Activated T-helper 2 cell treated with anti-CD3 and anti-CD28 coated beads, Interferon-gamma antibody, Interleukin-2, Interleukin-4, amounts not matched to agents 10 μg/mL and 5 μg/mL and 100 μg/mL, durations not matched to agents 14 hours and 24 hours and 36 hours (primary cell): ENCODE results near the gene PITX1. TPM values are rescaled to one million over a fixed set of nuclear protein-coding genes. Genes with fewer than 3 reads are reported as not detected.

ENCODE experiments used
- DNase-seq: peaks from one replicate; pipeline ENCODE4 v3.0.0; 2021; ENCODE audit warnings: low spot score
- H3K27ac Mint-ChIP-seq: one replicate; pipeline ENCODE4 v1.8.0; 2021; ENCODE audit warnings: mixed read lengths
- H3K27me3 Mint-ChIP-seq: one replicate; pipeline ENCODE4 v1.8.0; 2021; ENCODE audit warnings: low read depth, mixed read lengths
- H3K36me3 Mint-ChIP-seq: one replicate; pipeline ENCODE4 v1.8.0; 2021; ENCODE audit warnings: low read depth, mixed read lengths
- H3K4me1 Mint-ChIP-seq: one replicate; pipeline ENCODE4 v1.8.0; 2021; ENCODE audit warnings: low read depth, mixed read lengths
- H3K4me3 Mint-ChIP-seq: one replicate; pipeline ENCODE4 v1.8.0; 2021; ENCODE audit warnings: low read depth, mild to moderate bottlenecking, moderate library complexity, mixed read lengths
- H3K9me3 Mint-ChIP-seq: one replicate; pipeline ENCODE4 v1.8.0; 2021; ENCODE audit warnings: mixed read lengths
- intact Hi-C: fragments of 100-400 bp; cut with micrococcal nuclease; formaldehyde crosslinking; loops from one replicate; pipeline ENCODE4 v1.15.1; 2023
- total RNA-seq: library from RNA; stranded (reverse); gene quantifications from 2 replicates; pipeline ENCODE4 v1.2.3, GENCODE V29; 2022

The PITX1 gene
- total RNA-seq, 1 donor from 2014 or later = 0.46 TPM

DNA sequence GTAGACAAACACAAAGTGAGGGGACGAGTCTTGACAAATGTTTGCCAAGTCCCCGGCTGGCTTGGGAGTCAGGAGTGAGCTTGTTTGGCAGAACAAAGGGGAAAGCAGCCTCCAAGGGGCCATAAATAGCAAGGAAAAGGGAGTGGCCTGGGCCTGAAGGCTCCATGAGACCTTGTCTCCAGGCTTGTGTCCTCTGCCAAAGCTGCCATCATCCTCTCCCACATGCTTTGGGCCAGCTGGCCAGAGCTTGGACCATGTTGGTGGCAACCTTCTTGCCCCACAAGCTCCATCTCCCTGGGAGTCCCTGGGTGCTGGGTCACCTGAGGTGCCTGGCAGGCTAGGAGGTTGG, 13.3 kb upstream of the PITX1 start:
- intact Hi-C loops = no loop called here
- Mint-ChIP-seq H3K4me1 (no peaks in the 10 kb centered on the region), H3K27ac (no peak overlapping the region), H3K9me3 (no peaks in the 10 kb centered on the region), H3K4me3 (no peak overlapping the region), H3K36me3 (no peaks in the 10 kb centered on the region), H3K27me3 (peaks cover 74% of the 10 kb centered on the region)
- no peak for DNase-seq

DNA sequence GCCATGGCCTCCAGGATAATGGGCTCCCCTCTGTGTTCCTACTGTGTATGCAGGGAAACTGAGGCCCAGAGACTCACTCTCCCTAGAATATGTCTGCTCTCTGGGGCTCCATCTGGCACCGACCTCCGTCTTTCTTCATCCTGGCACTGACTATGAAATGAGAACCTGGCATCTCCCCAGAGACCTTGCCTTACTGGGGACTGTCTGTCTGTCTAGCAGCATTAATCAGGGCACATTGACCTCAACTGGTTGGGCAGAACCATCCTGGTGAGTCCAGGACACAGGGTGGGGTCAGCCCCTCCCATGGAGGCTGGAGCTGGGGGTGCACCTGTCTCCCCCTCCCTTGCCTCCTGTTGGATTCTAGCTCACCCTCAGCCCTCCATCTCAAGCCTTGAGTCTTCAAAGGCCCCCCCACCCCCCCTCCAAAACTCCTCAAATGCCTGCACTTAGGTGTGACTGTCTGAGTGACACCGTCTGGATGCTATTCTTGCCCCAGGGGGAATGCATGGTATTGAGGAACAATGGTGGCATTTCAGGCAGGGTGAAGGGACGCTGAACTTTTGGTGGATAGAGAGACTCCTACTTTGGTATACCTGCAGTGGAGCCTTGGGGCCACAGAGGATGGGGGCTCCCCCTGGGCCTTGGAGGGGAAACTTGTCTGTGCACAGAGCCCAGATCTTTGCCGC, 12.8 kb upstream of the PITX1 start:
- H3K27ac Mint-ChIP-seq = no peak overlapping the region
- no peaks in the 10 kb centered on the region for H3K9me3 Mint-ChIP-seq
- no peak overlapping the region for H3K4me3 Mint-ChIP-seq
- no peaks in the 10 kb centered on the region for H3K36me3 Mint-ChIP-seq
- intact Hi-C loops = no loop called here
- H3K27me3 Mint-ChIP-seq = peaks cover 74% of the 10 kb centered on the region
- DNase-seq = no peak
- no peaks in the 10 kb centered on the region for H3K4me1 Mint-ChIP-seq

DNA sequence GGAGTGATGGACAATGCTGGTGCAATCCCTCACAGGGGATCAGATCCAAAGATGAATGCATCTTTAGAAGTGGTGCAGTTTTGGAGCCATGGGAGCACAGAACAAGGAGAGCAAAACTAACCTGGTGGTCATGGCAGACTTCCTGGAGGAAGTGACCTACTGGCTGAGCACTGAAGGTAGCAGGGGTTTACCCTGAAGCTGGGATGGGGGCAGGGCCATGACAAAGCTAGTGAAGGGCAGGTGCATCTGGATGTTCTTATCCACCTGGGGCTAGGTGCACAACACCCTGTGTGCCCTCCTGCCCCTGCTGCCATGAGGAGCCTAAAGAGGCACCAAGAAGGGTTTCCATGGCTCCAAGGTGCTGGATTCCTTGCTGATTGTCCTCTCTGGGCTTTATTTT, 11.5 kb upstream of the PITX1 start:
- no peak overlapping the region for H3K4me3 Mint-ChIP-seq
- H3K9me3 Mint-ChIP-seq = no peaks in the 10 kb centered on the region
- H3K36me3 Mint-ChIP-seq = no peaks in the 10 kb centered on the region
- no peaks in the 10 kb centered on the region for H3K4me1 Mint-ChIP-seq
- intact Hi-C loops = no loop called here
- H3K27me3 Mint-ChIP-seq = peaks cover 74% of the 10 kb centered on the region
- no peak for DNase-seq
- H3K27ac Mint-ChIP-seq = no peak overlapping the region

DNA sequence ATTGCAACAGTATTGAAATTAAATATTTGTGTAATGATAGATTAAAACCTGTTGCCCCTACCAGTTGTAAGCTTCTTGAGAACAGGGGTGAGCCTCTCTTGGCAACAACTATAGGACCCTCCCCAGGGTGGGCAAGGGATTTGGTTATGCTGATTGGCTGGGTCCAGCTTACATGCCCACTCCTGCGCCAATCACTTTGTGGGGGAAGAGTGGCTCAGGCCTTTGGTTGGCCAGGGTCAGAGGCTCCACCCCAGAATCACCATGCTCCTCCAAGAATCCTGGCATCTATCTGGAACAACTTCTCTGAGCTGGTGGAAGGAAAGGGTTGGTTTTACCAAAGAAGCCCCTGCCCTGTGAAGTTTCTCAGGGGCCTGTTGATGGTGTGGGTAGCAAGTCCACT, 8.6 kb upstream of the PITX1 start:
- no peak overlapping the region for H3K27ac Mint-ChIP-seq
- no peaks in the 10 kb centered on the region for H3K9me3 Mint-ChIP-seq
- intact Hi-C loops = loop anchor here (5.0 kb wide), 1 partner anchor 450 kb away; no protein-coding TSS in a partner anchor
- H3K4me1 Mint-ChIP-seq = no peaks in the 10 kb centered on the region
- no peaks in the 10 kb centered on the region for H3K36me3 Mint-ChIP-seq
- no peak for DNase-seq
- H3K4me3 Mint-ChIP-seq = no peak overlapping the region
- peaks cover 66% of the 10 kb centered on the region for H3K27me3 Mint-ChIP-seq

DNA sequence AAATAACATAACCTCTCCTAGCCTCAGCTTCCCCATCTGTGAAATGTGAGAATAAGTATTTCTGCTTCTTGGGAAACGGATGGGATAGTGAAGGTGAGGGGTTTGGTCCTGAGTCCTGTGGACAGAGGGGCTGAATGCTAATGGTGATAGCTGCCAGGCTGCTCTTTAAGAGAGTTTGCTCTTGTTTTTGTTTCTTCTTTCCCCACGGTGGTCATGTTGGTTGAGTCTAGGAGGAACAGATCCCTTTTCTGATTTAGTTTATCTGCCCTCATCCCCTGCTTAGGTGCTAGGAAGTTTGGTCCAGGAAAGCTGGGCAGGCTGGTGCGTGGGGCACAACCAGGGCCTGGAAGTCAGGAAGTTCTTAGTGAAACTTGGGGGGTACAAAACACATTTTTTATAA, 7.7 kb upstream of the PITX1 start:
- intact Hi-C loops = loop anchor here (2.0 to 5.0 kb wide), 2 partner anchors 15 to 451 kb away; no protein-coding TSS in a partner anchor
- Mint-ChIP-seq H3K27me3 (peaks cover 68% of the 10 kb centered on the region), H3K9me3 (no peaks in the 10 kb centered on the region), H3K27ac (no peak overlapping the region), H3K4me1 (no peaks in the 10 kb centered on the region), H3K4me3 (no peak overlapping the region), H3K36me3 (no peaks in the 10 kb centered on the region)
- DNase-seq = no peak

DNA sequence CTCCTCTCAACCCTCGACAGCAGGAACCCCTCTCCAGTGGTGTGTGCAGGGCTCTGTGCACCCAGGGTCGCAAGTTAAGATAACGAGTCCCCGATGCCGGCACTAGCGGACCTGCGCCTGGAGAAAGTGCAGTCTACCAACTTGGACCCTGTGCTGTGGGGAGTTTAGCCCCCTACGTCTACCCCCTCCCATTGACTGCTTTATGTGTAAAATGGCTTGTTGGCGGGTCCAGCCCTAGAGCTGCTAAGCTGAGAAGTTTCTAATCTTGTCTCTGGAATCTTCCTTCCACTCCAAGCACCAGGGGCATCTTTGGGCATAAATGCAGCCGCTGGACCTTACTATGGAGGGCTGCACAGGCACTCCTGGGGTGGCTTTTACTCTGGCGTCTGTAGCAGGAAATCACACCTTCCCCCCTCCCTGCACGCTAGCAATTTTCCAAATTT, 7.1 kb upstream of the PITX1 start:
- H3K4me1 Mint-ChIP-seq = no peaks in the 10 kb centered on the region
- H3K27ac Mint-ChIP-seq = no peak overlapping the region
- no peak for DNase-seq
- peaks cover 74% of the 10 kb centered on the region for H3K27me3 Mint-ChIP-seq
- intact Hi-C loops = loop anchor here (2.0 to 5.0 kb wide), 2 partner anchors 14 to 451 kb away; no protein-coding TSS in a partner anchor
- no peaks in the 10 kb centered on the region for H3K9me3 Mint-ChIP-seq
- no peak overlapping the region for H3K4me3 Mint-ChIP-seq
- H3K36me3 Mint-ChIP-seq = no peaks in the 10 kb centered on the region

DNA sequence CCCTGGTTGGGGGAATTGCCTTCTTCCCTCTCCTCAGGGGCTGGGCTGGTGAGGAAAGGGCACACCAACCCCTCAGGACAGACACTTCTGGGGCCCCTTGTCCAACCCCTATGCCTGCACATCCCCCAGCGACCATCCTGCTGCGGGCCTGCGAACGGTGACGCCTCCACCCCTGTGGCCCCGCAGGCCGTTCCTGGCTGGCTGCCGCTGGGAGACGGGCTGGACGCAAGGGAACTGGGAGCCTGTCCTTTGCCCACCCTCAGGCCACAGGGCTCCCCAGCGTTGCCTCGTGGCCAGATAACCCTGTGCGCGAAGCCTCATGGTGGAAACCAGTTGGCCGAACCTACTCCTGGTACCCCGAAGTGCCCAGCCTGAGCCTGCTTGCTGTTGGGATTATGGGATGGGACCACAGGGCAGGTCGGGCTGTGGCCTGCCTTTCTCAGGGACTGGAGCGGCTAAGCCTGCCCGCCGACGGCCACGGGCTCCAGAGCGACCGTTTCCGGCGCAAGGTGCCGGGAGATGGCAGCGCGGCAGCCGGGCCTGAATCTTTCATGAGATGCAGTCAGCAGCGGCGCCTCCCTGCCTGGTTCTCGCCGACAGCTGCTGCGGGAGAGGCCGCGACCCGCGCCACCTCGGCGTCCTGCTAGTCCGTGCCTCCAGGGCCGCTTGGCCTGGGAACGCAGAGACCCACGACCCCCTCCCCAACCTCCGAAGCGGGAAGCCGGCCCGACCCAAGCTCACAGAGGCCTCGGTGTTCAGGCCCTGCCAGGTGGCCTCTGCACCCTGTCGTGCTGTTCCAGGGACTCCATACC, 6.5 kb upstream of the PITX1 start:
- no peak for DNase-seq
- peaks cover 79% of the 10 kb centered on the region for H3K27me3 Mint-ChIP-seq
- intact Hi-C loops = loop anchor here (2.0 to 5.0 kb wide), 2 partner anchors 14 to 452 kb away; no protein-coding TSS in a partner anchor
- H3K36me3 Mint-ChIP-seq = no peaks in the 10 kb centered on the region
- H3K9me3 Mint-ChIP-seq = no peaks in the 10 kb centered on the region
- no peaks in the 10 kb centered on the region for H3K4me1 Mint-ChIP-seq
- H3K4me3 Mint-ChIP-seq = no peak overlapping the region
- no peak overlapping the region for H3K27ac Mint-ChIP-seq

DNA sequence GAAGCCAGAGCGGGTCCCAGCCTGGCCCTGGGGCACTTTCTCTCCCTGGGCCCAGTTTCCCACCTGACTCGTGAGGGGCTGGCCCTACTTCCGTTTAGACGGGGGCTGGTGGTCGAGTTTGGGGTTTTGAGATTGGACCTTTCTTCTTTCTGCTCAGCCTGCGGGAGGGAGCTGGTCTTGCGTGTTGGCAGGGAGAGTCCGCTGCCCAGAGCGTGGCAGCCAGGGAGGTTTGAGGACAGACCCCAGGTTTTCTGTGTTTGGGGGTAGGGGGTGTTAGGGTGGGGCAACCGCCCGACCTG, 6.0 kb upstream of the PITX1 start:
- DNase-seq = no peak
- H3K9me3 Mint-ChIP-seq = no peaks in the 10 kb centered on the region
- no peak overlapping the region for H3K4me3 Mint-ChIP-seq
- intact Hi-C loops = loop anchor here (2.0 to 5.0 kb wide), 2 partner anchors 13 to 452 kb away; no protein-coding TSS in a partner anchor
- H3K27ac Mint-ChIP-seq = no peak overlapping the region
- peaks cover 1% of the 10 kb centered on the region for H3K4me1 Mint-ChIP-seq
- no peaks in the 10 kb centered on the region for H3K36me3 Mint-ChIP-seq
- peaks cover 82% of the 10 kb centered on the region for H3K27me3 Mint-ChIP-seq

DNA sequence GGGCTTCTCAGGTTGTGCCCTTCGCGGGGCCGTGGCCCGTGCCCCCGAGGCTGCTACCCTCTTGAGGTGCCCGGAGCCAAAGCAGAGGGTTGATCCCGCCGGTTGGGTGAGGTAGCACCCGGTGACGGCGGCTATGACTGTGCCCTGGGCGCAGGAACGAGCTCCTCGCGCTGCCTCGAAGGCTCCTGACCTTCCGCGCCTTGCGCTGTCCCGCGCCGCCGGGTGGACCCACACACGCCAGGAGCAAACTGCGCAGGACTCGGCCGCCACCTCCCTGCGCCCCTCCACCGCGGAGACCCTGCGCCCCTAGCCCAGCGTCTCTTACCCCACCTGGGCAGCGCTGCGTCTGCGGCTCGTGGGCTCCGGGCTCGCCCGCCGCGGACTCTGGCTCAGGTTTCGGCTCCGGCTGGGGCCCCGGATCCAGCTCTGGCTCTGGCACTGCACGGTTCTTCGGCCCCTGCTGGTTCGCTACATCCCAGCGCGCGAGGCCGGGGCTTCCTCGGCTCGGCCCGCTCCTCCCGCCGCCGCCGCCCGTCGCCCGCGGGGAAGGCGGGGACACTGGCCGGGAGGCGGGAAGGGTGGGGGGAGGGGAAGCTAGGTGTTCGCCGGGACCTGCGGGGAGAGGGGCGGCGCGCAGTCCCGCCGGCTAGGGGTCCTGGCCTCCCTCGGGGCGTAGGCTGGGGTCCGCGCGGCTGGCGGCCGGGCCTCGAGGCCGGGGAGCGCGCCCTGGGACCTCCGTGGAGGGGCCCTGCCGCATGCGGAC, 5.4 kb upstream of the PITX1 start:
- H3K4me3 Mint-ChIP-seq = no peak overlapping the region
- no peaks in the 10 kb centered on the region for H3K36me3 Mint-ChIP-seq
- intact Hi-C loops = loop anchor here (2.0 to 5.0 kb wide), 2 partner anchors 13 to 453 kb away; no protein-coding TSS in a partner anchor
- H3K27ac Mint-ChIP-seq = no peak overlapping the region
- H3K27me3 Mint-ChIP-seq = peaks cover 83% of the 10 kb centered on the region
- H3K4me1 Mint-ChIP-seq = peaks cover 2% of the 10 kb centered on the region
- H3K9me3 Mint-ChIP-seq = no peaks in the 10 kb centered on the region
- DNase-seq = no peak

DNA sequence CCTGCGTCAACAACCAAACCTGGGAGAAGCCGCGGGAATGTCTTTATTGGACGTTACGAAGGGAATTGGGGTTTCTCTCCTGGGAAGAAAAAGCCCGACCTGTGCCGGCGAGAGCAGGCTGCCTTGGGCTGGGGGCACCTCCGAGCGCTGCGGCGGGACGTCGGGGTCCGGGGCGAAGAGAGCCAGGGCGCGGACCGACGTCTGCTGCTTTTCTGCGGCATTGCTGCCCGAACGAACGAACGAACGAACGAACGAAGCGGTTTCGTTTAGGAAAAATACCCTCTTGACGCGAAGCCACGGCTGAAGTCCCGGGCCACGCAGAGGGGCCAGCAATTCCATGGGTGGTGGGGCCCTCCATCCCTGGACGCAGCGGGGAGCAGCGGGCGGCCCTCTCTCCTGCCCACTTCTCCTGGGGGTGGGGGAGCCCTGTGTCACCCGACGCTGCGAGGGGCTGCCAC, 4.8 kb upstream of the PITX1 start:
- no peak overlapping the region for H3K27ac Mint-ChIP-seq
- H3K27me3 Mint-ChIP-seq = peaks cover 79% of the 10 kb centered on the region
- H3K9me3 Mint-ChIP-seq = no peaks in the 10 kb centered on the region
- no peak for DNase-seq
- no peaks in the 10 kb centered on the region for H3K36me3 Mint-ChIP-seq
- H3K4me1 Mint-ChIP-seq = peaks cover 4% of the 10 kb centered on the region
- intact Hi-C loops = no loop called here
- H3K4me3 Mint-ChIP-seq = no peak overlapping the region

DNA sequence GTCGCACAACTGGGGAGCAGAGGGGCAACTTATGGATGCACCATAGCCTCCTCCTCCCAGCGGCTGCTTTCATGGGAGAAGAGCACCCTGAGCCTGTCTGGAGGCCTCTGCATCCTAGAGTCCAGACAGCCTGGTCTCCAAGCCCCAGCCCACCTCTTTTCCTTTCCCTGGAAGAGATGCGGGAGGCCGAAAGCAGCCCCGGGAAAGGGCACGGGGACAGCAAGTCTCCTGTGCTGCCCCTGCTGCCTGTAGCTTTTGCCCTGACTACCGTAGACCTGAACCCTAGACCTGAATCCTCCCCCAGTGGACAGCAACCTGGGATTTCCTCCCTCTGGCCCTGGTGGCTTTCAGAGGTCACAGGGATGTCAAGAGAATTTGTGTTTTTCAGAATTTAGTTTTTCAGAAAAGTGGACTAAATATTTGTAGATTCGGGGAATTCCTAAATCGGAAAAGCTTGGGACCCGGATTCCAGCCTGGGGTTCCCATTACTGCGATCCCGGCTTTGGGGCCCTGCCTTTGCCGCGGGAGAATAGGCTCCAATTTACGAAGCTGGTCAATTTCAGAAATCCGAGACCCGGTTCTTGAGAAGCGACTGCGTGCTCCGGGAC, 4.3 kb upstream of the PITX1 start:
- Mint-ChIP-seq H3K27me3 (peaks cover 76% of the 10 kb centered on the region), H3K4me3 (no peak overlapping the region), H3K9me3 (no peaks in the 10 kb centered on the region), H3K4me1 (peaks cover 5% of the 10 kb centered on the region), H3K27ac (no peak overlapping the region), H3K36me3 (no peaks in the 10 kb centered on the region)
- intact Hi-C loops = no loop called here
- DNase-seq = no peak

DNA sequence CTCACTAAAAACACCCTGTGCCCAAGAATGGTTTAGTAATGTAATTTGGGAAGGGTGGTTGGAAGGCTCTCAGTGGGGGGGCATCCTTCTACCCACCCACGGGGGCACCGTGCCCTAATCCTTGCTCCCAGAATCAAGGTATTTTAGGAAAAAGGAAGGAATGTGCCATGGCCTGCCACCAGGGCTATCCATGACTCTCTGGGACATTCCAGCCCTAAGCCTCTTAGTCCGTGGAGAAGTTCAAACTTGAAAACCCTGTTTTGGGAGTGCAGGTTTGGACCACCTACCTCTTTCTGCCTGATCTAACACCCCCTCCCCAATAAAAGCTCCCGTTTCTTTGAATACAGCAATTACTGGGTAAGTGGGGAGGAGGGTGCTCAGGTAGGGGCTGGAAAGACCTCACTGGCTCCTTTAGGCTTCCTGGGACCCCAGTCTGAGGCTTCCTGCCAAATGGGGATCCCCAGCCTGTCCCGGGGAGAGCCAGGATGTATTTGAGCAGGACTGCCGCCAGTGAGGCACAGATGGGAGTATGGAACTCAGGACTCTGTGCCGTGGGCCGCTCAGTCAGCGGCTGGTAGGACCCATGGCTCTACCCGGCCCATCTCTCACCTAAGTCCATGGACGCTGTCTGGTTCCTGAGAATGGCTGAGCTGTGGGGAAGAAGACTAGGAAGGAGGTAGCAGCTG, 3.6 kb upstream of the PITX1 start:
- intact Hi-C loops = no loop called here
- Mint-ChIP-seq H3K9me3 (no peaks in the 10 kb centered on the region), H3K27ac (no peak overlapping the region), H3K4me3 (no peak overlapping the region), H3K36me3 (no peaks in the 10 kb centered on the region), H3K4me1 (peaks cover 7% of the 10 kb centered on the region), H3K27me3 (peaks cover 73% of the 10 kb centered on the region)
- no peak for DNase-seq
